Esophagus muscularis mucosa (tissue), 4 donors: ENCODE results near the gene GCNA.

Experiments
- EP300 ChIP-seq: sonication (generic); formaldehyde crosslinking; IDR thresholded peaks from one replicate; pipeline ENCODE4 v1.6.1; 2017; ENCODE audit warnings: antibody characterized with exemption
- POLR2A ChIP-seq: fragments of 450-650 bp; IDR thresholded peaks from one replicate; pipeline ENCODE4 v1.6.1; 2017; ENCODE audit warnings: antibody characterized with exemption, moderate library complexity, mild to moderate bottlenecking, low read depth
- POLR2AphosphoS5 ChIP-seq, 2 donors: sonication (generic); formaldehyde crosslinking; IDR thresholded peaks; one replicate each; pipeline ENCODE4 v1.6.1; 2017; ENCODE audit warnings: antibody characterized with exemption in 2 of 2
- TF ChIP-seq, protein P1 (sequence below), 3 experiments: fragments of 200-600 bp in 2 of 3; fragments of 450-650 bp in 1 of 3; sonication (generic) in 2 of 3; IDR thresholded peaks; one replicate each; pipeline ENCODE4 v1.5.1; 2017 to 2019; ENCODE audit warnings: antibody characterized with exemption in 3 of 3, mild to moderate bottlenecking in 2 of 3, moderate library complexity in 1 of 3

DNA sequence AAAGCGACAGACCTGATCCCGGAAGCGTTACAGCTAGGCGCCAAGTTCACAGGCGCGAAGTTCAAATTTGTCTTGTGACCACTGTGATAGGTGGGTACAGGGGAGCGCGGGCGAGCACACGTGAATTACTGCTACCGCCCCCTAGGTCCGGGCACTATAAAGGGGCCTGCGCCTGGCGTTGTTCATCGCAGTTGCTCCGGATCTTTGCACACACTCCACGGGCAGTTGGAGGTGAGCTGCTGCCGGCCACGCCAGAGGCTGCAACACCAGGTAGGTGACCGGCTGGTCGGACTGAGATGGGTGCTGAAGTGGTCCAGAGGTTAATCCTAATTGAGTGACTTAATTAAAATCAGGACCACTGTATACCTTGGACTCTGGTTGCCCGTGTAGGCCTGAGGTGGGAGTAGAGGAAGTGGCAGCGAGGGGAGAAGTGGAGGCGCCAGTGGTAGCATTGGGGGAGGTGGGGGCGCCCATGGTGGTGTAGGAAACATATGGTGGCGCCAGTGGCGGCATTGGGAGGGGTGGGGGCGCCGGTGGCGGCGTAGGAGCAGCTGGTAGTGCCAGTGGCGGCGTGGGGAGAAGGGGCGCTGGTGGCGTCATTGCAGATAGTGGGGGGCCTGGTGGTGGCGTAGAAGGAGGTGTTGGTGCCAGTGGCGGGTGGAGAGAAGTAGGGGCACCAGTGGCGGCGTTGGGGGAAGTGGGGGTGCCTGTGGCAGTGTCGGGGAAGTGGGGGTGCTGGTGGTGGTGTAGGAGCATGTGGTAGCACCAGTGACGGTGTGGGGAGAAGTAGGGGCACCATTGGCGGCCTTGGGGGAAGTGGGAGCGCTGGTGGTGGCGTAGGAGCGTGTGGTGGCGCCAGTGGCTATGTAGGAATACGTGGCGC lies at the start of gene GCNA:
- TF ChIP-seq, protein P1, sequence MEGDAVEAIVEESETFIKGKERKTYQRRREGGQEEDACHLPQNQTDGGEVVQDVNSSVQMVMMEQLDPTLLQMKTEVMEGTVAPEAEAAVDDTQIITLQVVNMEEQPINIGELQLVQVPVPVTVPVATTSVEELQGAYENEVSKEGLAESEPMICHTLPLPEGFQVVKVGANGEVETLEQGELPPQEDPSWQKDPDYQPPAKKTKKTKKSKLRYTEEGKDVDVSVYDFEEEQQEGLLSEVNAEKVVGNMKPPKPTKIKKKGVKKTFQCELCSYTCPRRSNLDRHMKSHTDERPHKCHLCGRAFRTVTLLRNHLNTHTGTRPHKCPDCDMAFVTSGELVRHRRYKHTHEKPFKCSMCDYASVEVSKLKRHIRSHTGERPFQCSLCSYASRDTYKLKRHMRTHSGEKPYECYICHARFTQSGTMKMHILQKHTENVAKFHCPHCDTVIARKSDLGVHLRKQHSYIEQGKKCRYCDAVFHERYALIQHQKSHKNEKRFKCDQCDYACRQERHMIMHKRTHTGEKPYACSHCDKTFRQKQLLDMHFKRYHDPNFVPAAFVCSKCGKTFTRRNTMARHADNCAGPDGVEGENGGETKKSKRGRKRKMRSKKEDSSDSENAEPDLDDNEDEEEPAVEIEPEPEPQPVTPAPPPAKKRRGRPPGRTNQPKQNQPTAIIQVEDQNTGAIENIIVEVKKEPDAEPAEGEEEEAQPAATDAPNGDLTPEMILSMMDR (IDR thresholded peaks at IDR 0.05): no peak
- TF ChIP-seq POLR2A (no peak), POLR2AphosphoS5 (IDR thresholded peaks at IDR 0.05) (no peak), EP300 (no peak)
